Liver (tissue), 3 donors: ENCODE results near the gene SF3B3.

Source experiments
- CTCF ChIP-seq: fragments of 150-350 bp; IDR thresholded peaks from 2 replicates; pipeline ENCODE4 v1.5.1; 2017; ENCODE audit warnings: improper control_type of control experiment, low read depth, low read length; ENCODE audit not compliant: missing input control
- EGR1 ChIP-seq, 2 donors: IDR thresholded peaks; 2 replicates each; pipeline ENCODE4 v1.6.1; 2016 to 2018; ENCODE audit warnings: antibody characterized with exemption in 2 of 2, low read depth in 2 of 2
- MAX ChIP-seq: IDR thresholded peaks from 2 replicates; pipeline ENCODE4 v1.6.1; 2016; ENCODE audit warnings: antibody characterized with exemption
- NR2F2 ChIP-seq: IDR thresholded peaks from 2 replicates; pipeline ENCODE4 v1.6.1; 2016; ENCODE audit warnings: antibody characterized with exemption
- RAD21 ChIP-seq, 2 donors: IDR thresholded peaks; 2 replicates each; pipeline ENCODE4 v1.6.1; 2016; ENCODE audit warnings: antibody characterized with exemption in 2 of 2, mild to moderate bottlenecking in 2 of 2
- donor health status: healthy.
- donor health status: healthy.

GRCh38 chr16:70574595-70575271, 51.1 kb downstream of the SF3B3 start:
- TF ChIP-seq MAX (no peak), CTCF (no peak), NR2F2 (no peak), EGR1 (IDR thresholded peaks at IDR 0.05; ENCODE audit: low read depth in 2 of 2) (no peak), RAD21 (IDR thresholded peaks at IDR 0.05) (no peak)
